Measurements from ENCODE around the gene RSL24D1. TPM values are rescaled to one million over a fixed set of nuclear protein-coding genes. Genes with fewer than 3 reads are reported as not detected.

Gene RSL24D1
- total RNA-seq, result 127 and 176 TPM in 2 replicates

DNA sequence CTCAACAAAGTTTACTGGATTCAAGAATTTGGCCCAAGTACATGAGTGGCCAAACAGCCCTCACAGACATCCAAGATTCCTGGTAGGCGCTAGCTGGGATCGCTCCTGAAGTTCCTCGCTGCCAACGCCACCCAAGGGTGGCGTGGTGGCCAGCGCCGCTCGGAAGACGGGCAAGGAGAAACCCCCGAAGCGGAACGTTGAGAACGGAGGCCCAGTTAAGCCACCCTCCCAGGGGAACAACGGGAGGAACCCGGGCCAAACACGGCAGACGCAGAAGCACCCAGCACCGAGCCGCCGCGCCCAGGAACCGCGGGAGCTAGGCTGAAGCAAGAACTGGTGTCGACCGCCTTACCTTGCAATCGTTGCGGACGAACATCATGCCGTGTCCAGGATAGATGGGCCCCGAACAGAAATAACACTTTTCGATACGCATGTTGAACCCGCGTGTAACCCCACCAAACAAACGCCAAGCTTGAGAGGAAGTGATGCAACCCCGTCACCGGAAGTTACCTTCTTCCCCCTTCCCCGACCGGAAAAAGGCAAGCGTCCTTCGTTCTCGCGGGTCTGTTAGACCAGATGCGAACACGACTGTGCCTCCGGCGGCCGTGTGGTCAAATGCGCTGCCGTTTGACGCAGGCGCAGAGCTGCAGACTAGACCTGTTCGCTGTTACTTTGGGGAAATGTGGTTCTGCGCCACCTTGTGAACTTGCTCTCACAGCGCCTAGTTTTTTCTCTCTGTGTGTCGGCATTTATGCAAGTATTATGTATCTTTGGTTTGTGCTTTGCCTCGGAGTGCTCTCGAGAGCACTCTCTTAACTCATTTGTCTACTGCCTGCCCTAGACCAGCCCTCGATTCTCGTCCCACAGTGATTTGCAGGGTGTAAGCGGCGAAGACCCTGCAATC lies at the start of gene RSL24D1:
Gene RSL24D1 (minus strand): TSS at position 484 of the 904 bp plus-strand sequence. CDS start 51 bp downstream, at position 433.

Other genes starting within 250 kb of the RSL24D1 start
- gene RAB27A, start 92.9 kb upstream of the RSL24D1 start, total RNA-seq, result 1.7 and 3.8 TPM in 2 replicates
- 4.8 and 11.5 TPM in 2 replicates for gene PIGBOS1, start 122.2 kb upstream of the RSL24D1 start, total RNA-seq
- gene PIGB, start 122.3 kb upstream of the RSL24D1 start, total RNA-seq, result 10.7 and 11.6 TPM in 2 replicates
- gene CCPG1, start 211.4 kb upstream of the RSL24D1 start, total RNA-seq, result 36.4 and 77.4 TPM in 2 replicates
- 1.7 and 4.9 TPM in 2 replicates for gene PIERCE2, start 211.6 kb upstream of the RSL24D1 start, total RNA-seq

All from tracheal epithelial cell (primary cell).